KOPT-K1 (cell line): ENCODE results near the gene SLC29A4.
"Not testable (repeated sequence)": the region's sequence is repeated elsewhere in the genome, so short reads cannot be mapped to it uniquely, and the experiment has no call there.

Source experiments
- H3K27ac ChIP-seq: fragments of 200-600 bp; sonication (generic); 2 replicates; pipeline ENCODE4 v1.5.1; 2016; ENCODE audit warnings: antibody characterized with exemption, mild to moderate bottlenecking, low read depth, low read length; ENCODE audit not compliant: poor library complexity, severe bottlenecking
- H3K36me3 ChIP-seq: fragments of 200-600 bp; sonication (generic); 2 replicates; pipeline ENCODE4 v1.5.1; 2017; ENCODE audit warnings: antibody characterized with exemption, mild to moderate bottlenecking, low read length, moderate library complexity; ENCODE audit not compliant: insufficient read depth
- H3K9me3 ChIP-seq: fragments of 200-600 bp; sonication (generic); 2 replicates; pipeline ENCODE4 v1.5.1; 2017; ENCODE audit warnings: antibody characterized with exemption, low read length, mild to moderate bottlenecking; ENCODE audit not compliant: insufficient read depth, poor library complexity, severe bottlenecking

The SLC29A4 gene

DNA sequence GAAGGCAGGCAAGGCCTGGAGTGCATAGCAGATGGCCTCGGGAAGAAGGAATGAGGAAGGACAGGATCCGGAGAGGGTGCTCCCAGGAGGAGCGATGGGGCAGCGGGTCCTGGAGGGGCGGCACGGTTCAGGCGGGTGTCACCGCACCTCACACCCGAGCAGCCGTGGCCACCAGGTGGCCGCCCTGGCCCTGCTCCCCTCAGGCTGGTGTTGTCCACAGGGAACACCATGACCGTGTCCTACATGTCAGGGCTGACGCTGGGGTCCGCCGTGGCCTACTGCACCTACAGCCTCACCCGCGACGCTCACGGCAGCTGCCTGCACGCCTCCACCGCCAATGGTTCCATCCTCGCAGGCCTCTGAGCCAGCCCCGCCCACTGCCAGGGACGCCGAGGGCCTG lies 19.8 kb downstream of the SLC29A4 start:
- Histone ChIP-seq H3K9me3 (no peaks in the 10 kb centered on the region), H3K27ac (no peak overlapping the region), H3K36me3 (peaks cover 4% of the 10 kb centered on the region; the same call in 1 of the 2 replicates)

DNA sequence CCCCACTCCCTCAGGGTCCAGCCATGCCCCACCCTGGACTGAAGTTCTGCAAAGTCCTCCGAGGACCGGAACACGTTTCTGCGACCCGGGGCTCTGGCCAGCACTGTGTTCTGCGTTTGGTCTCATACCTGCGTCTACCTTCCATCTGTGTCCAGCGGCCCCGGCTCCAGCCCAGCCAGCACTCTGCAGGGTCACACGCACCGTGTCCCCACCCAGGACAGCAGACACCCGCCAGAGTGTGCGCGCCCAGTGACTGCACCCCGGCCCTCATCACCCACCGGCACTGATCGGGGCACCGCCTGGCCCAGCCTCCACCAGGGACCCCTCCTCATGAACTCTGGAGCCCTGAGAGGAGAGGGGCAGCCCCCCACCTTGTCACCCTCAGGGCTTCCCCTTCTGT lies 20.3 kb downstream of the SLC29A4 start:
- no peaks in the 10 kb centered on the region for H3K9me3 ChIP-seq
- no peak overlapping the region for H3K27ac ChIP-seq
- H3K36me3 ChIP-seq, result peaks cover 9% of the 10 kb centered on the region; the same call in 1 of the 2 replicates

DNA sequence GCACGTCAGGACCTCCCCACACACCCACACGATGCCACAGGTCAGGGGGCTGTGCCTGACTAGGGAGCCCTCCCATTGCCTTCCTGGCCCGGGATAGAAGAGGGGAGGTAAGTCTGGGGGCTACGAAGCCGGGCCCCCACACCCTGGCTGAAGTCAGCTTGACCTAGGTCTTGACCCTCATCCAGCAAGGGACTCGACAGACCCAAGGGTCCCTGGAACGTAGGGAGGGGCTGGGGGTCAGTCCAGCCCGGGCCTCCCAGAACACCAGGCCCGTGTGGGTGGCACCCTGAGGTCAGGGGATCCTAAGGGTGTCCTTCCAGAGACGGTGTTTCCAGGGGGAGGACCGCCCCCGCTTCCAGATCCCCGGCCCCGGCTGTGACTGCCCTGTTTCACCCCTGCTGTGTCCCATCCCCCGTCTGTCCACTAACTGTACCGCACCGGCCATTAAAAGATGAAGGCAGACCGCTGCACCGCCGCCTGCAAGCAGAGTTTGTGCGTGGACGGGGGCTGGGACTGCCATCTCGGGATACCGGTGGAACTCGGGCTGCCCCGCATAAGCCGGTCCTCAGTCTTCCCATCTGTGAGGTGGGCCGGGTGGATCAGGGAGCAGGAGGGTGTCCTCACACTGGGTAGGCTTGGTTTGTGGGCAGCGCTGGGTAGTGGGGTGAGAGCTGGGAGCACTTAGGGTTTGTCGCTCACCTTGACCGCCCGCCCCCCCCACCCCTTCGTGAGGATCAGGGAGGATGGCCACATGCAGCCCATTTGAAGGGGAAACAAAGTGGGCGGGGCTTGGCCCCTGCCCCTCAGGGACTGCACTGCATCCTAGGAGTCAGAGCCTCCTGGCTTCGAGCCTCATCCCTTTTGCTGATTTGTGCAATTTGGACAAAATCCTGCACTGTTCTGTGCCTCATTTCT lies 21.1 kb downstream of the SLC29A4 start:
- H3K9me3 ChIP-seq, result no peaks in the 10 kb centered on the region

DNA sequence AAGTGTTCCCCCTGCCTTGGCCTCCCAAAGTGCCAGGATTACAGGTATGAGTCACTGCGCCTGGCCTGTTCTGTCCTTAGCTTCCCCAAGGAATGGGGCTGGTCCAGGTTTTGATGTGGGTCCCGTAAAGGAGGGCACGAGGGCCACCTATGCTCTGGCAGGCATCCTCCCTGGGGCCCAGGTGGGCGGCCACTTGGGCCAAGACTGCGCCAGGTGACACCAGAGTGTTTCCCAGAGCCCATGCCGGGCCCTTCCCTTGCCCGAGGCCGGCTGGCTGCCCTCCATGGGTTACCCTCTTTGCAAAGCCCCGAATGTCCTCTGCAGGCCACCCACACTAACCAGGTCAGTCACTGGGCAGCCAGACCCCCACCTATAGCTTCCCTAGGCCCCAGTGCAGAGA lies 22.3 kb downstream of the SLC29A4 start:
- not testable (repeated sequence) for H3K9me3 ChIP-seq, H3K27ac ChIP-seq
- H3K36me3 ChIP-seq, result peaks cover 22% of the 10 kb centered on the region; the same call in 1 of the 2 replicates

More for the DNA sequence above, 21.1 kb downstream of the SLC29A4 start:
- Histone ChIP-seq H3K27ac (no peak overlapping the region), H3K36me3 (peaks cover 14% of the 10 kb centered on the region; the same call in 1 of the 2 replicates)

DNA sequence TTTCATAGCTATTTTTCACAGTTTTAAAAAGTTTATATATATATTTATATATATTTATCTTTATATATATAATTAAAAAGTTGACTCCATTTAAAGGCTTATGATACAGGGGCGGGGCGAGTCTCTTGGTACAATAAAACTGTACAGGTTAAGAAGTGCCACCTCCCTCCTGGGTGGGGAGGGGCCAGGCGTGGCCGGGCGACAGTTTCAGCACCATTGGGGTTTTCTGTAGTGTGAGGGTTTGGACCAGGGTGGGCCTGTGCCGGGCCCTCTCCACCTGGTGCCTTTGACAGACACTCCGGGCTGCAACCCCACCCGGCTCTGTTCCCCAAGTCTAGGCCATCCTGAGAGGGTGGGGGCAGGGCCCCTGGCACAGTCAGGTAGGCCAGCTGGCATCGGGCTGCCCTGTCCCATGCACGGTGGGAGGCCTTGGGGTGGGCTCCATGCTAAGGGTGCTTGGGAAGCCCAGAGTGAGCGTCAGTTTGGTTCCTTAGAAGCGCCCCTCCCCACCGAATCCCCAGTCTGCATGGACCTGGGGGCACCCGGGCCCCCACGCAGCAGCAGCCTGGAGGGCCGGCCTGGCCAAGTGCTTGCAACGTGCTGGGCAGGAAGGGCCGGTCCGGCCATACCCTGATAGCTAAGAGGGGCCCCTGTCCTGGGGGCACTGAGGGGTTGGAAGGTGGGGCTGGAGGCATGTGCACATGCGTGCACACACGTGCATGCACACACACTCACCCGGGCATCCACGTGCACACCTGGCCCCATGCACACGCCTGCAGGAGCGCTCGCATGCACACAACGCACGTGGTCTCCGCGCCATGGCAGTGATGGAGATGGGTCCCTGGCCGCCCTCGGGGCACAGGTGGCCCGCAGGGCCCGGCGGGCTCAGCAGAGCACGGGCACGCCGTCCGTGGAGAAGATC lies 24.7 kb downstream of the SLC29A4 start:
- peaks cover 33% of the 10 kb centered on the region for H3K36me3 ChIP-seq
- not testable (repeated sequence) for H3K27ac ChIP-seq, H3K9me3 ChIP-seq

DNA sequence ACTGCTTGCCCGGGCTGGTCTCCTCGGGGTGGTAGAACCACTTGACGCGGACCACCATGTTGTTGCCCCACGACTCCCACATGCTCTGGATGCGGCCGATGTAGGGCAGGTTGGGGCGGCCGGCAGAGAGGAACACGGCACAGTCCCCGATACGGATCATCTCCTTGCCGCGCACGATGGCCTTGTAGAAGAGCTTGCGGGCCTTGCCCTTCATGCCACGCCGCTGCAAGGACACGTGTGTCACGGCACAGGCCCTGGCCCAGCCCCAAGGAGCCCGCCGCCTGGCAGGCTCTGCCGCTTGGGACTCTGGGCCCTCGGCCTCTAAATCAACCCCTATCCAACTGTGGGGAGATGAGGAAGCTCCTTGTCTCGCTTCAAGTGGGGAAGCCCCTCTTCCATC lies 26.4 kb downstream of the SLC29A4 start:
- Histone ChIP-seq H3K36me3 (peaks cover 44% of the 10 kb centered on the region), H3K27ac (no peak overlapping the region), H3K9me3 (no peaks in the 10 kb centered on the region)

DNA sequence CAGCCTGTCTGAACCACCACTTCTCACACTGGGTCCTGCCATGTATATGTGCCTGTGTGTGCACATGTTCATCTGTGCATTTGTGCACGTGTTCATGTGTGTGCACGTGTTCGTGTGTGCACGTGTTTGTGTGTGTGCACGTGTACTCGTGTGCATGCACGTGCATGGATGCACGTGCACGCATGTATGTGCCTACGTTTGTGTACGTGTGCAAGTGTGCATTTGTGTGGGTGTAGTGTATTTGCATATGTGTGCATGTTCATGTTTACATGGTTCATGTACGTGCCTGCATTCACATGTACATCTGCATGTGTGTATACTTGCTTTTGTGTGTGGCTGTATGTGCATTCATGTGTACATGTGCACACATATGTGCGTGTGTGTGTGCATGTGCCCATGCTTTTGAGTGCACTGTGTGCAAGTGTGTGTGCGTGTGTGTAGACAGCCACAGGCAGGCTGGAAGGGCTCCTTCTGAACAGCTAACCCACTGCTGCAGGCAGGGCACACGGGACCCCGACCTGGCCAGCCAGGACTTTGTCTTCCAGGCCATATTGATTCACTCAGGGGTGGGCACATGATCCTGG lies 28.2 kb downstream of the SLC29A4 start:
- no peaks in the 10 kb centered on the region for H3K9me3 ChIP-seq
- no peak overlapping the region for H3K27ac ChIP-seq
- peaks cover 61% of the 10 kb centered on the region for H3K36me3 ChIP-seq

DNA sequence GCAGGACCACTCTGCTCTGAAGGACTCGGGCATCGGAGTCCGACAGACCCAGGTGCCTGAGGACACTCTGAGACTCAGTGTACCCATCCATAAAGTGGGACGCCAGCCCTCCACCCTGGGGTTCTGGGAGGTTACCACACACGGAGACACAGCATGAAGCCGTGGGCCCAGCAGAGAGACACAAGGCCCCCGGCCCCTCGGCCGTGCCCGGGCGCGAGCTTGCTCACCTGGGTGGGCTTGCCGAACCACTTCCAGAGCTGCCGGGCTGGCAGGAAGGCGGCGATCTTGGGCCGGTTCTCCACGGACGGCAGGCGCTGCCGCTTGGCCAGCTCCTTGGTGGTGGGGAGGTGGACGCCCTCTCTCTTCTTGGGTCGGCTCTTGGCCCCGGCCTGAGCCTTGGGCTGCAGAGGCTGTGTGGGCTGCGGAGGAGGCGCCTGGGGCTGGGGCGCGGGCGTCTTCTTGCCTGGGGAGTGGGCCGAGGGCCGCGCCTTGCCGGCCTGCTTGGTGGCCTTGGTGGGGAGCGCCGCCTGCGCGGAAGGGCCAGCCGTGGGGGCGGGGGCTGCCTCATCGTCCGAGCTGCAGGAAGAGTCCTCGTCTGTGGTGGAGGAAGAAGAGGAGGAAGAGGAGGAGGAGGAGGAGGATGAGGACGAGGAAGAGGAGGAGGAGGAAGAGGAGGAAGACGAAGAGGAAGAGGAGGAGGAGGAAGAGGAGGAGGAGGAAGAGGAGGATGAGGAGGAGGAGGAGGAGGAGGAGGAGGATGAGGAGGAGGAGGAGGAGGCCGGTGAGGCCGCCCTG lies 29.7 kb downstream of the SLC29A4 start:
- H3K27ac ChIP-seq, H3K9me3 ChIP-seq: not testable (repeated sequence)
- peaks cover 60% of the 10 kb centered on the region for H3K36me3 ChIP-seq

DNA sequence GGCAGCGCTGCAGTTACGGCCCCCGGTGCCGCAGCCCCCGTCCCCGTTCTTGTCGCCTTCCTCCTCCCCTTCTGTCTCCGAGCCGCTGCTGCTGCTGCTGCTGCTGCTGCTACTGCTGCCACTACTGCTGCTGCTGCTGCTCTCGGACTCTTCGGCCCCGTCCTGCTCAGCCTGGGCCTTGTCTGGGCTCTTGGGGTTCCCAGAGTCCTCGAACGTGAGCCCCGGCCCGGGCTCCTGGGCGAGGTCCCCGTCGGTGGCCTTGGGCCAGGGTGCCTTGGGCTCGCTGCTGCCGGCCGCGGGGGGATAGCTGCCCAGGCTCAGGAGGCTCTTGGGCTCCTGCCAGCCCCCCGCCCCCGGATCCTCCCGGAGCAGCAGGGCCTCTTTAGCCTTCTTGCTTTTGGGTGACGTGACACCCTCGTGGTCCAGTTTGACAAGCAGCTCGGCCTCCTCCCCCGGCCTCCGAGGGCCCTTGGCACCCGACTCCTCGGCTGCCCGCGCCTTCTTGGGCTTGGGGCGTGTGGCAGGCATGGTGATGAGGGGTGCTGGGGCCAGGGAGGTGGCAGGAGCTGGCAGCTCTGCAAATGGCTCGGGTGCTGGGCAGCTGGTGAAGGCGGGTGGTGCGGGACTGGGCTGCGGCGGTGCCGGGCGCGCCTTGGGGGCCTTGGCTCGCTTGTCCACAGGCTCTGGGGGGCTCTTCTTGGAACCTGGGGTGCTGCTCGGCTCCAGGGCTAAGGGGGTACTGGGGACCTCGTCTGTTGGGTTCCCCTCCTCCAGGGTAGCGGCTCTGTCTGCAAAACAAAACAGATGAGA lies 30.5 kb downstream of the SLC29A4 start:
- not testable (repeated sequence) for H3K9me3 ChIP-seq, H3K27ac ChIP-seq
- H3K36me3 ChIP-seq, result peaks cover 58% of the 10 kb centered on the region

DNA sequence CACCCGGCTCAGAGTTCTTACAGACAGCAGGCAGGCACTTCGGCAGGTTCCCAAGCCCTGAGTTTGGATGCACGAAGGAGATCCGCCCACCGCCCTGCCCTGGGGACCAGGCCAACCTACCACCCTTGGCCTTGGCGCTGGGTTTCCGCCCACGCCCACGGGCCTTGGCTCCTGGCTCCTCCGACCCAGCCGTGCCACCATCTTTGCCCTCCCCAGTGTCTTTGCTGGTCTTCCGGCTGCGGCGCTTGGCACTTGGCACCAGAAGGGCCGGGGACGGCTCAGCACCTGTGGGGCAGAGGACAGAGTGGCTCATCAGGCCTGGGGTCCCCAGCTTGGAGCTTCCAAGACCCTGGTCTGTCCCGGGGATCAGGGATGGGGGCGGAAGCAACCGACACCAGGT lies 32.1 kb downstream of the SLC29A4 start:
- H3K9me3 ChIP-seq, result peaks cover 20% of the 10 kb centered on the region
- no peak overlapping the region for H3K27ac ChIP-seq
- peaks cover 63% of the 10 kb centered on the region for H3K36me3 ChIP-seq

DNA sequence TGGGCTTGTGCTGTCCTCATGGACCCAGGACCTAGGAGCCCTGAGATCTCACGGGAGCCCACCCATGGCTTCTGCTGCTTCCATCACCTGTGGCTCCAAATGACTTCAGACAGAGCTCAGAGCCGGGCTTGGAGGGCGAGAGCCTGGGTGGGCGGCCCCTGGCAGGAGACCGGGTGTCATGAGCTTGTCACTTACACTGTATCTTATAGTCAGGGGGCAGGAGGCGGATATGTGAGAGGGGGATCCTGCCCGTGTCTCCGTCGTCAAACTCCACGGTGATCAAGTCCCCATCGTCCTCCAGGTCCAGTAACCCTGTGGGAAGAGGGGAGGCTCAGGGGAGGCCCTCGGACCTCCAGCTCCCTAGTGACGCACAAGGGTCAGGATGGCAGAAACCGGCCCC lies 33.0 kb downstream of the SLC29A4 start:
- Histone ChIP-seq H3K36me3 (peaks cover 68% of the 10 kb centered on the region), H3K27ac (no peak overlapping the region), H3K9me3 (peaks cover 29% of the 10 kb centered on the region)

DNA sequence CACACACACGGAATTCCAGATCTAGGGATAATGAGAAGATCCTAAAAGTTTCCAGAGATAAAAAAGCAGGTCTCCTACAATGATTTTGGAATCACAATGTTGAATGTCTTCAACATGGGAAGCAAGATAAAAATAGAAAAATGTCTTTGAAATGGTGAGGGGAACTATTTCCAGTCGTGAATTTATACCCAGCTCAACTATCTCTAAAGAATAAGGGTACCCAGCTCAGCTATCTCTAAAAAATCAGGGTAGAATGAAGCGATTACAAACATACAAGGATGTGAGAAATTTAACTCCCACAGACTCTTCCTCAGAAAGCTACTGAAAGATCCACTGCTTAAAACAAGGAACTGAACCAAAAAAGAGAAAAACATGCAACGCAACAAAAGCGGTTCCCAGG lies 35.9 kb downstream of the SLC29A4 start:
- H3K36me3 ChIP-seq, result peaks cover 81% of the 10 kb centered on the region
- peaks cover 35% of the 10 kb centered on the region for H3K9me3 ChIP-seq
- H3K27ac ChIP-seq, result not testable (repeated sequence)

DNA sequence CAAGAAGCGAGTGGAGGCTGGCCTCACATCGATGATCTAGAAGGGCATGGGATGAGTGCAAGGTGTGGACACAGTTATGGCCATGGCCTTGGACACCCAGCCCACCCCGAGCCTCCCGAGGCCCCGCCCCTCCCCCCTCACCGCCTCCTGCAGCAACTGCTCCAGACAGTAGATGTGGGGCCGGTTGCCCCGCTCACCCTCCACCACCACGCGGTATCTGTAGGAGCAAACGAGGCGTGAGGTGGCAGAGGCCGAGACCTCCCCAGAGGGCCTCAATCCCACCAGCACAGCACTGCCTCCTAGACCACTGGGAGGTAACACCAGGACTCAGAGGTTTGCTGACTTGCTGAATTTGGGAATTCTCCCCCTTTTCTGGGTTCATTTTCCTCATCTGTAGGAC lies 37.6 kb downstream of the SLC29A4 start:
- H3K27ac ChIP-seq, result no peak overlapping the region
- peaks cover 81% of the 10 kb centered on the region for H3K36me3 ChIP-seq
- H3K9me3 ChIP-seq, result peaks cover 35% of the 10 kb centered on the region
